Pons (tissue), 1 donor: Measurements from ENCODE around the gene MALRD1.

ENCODE experiments used
- DNase-seq: peaks from one replicate; pipeline ENCODE4 v3.0.0-alpha.2; 2016; ENCODE audit warnings: low spot score

Gene MALRD1

GRCh38 chr10:19226025-19226424 is 177.4 kb downstream of the MALRD1 start:
- no peak for DNase-seq

GRCh38 chr10:19231034-19231433 is 182.4 kb downstream of the MALRD1 start:
- no peak for DNase-seq

GRCh38 chr10:19245889-19246752 is 197.5 kb downstream of the MALRD1 start:
- no peak for DNase-seq

- DNase-seq, result no peak
Measured at GRCh38 chr10:19247843-19248242, 199.2 kb downstream of the MALRD1 start.

- DNase-seq, result no peak
Measured at GRCh38 chr10:19250546-19250945, 201.9 kb downstream of the MALRD1 start.

GRCh38 chr10:19252531-19252930 is 203.9 kb downstream of the MALRD1 start:
- DNase-seq, result no peak

GRCh38 chr10:19256331-19256730 is 207.7 kb downstream of the MALRD1 start:
- no peak for DNase-seq

- no peak for DNase-seq
Measured at GRCh38 chr10:19263262-19263661, 214.7 kb downstream of the MALRD1 start.

- DNase-seq, result no peak
Measured at GRCh38 chr10:19283285-19283684, 234.7 kb downstream of the MALRD1 start.

- DNase-seq, result no peak
Measured at GRCh38 chr10:19283786-19284185, 235.2 kb downstream of the MALRD1 start.

- no peak for DNase-seq
Measured at GRCh38 chr10:19290770-19291169, 242.2 kb downstream of the MALRD1 start.

GRCh38 chr10:19294233-19294632 is 245.6 kb downstream of the MALRD1 start:
- DNase-seq, result no peak

- DNase-seq, result no peak
Measured at GRCh38 chr10:19299645-19300044, 251.0 kb downstream of the MALRD1 start.

- no peak for DNase-seq
Measured at GRCh38 chr10:19302117-19302516, 253.5 kb downstream of the MALRD1 start.

- DNase-seq, result no peak
Measured at GRCh38 chr10:19310066-19310465, 261.5 kb downstream of the MALRD1 start.

- no peak for DNase-seq
Measured at GRCh38 chr10:19316204-19316870, 267.7 kb downstream of the MALRD1 start.

- DNase-seq, result no peak
Measured at GRCh38 chr10:19317952-19318351, 269.4 kb downstream of the MALRD1 start.

- DNase-seq, result no peak
Measured at GRCh38 chr10:19325581-19325980, 277.0 kb downstream of the MALRD1 start.

GRCh38 chr10:19328582-19328981 is 280.0 kb downstream of the MALRD1 start:
- no peak for DNase-seq

GRCh38 chr10:19329475-19329874 is 280.9 kb downstream of the MALRD1 start:
- no peak for DNase-seq

GRCh38 chr10:19332304-19332703 is 283.7 kb downstream of the MALRD1 start:
- DNase-seq, result no peak

GRCh38 chr10:19333631-19334030 is 285.0 kb downstream of the MALRD1 start:
- no peak for DNase-seq

GRCh38 chr10:19347621-19348020 is 299.0 kb downstream of the MALRD1 start:
- DNase-seq, result no peak
